Measurements from ENCODE around the gene CCDC170. TPM values are rescaled to one million over a fixed set of nuclear protein-coding genes. Genes with fewer than 3 reads are reported as not detected.

CCDC170 gene
- total RNA-seq, 5 donors from 2014 or later (not counting 1 experiment from before 2014, with no cell fraction given), result 0.07 to 0.32 TPM; not detected in 3

- Histone ChIP-seq H3K27ac (ENCODE audit: low read length) (no peak overlapping the region), H3K9me3 (no peaks in the 10 kb centered on the region), H3K36me3 (ENCODE audit: control insufficient read depth in 2 of 2, extremely low read depth in 1 of 2, insufficient read depth in 1 of 2, low read length in 1 of 2) (no peaks in the 10 kb centered on the region), H3K27me3 (replicated peaks in 1 of 2; ENCODE audit: control insufficient read depth in 2 of 2, extremely low read depth in 1 of 2, insufficient read depth in 2 of 2, low read length in 1 of 2) (peaks cover 0 to 3% of the 10 kb centered on the region in 2 experiments), H3K4me3 (ENCODE audit: control insufficient read depth in 1 of 2, extremely low read depth in 1 of 2, low read length in 1 of 2) (no peak overlapping the region), H3K4me1 (ENCODE audit: control insufficient read depth in 1 of 2, extremely low read depth in 1 of 2, insufficient read depth in 2 of 2, low read length in 2 of 2) (no peaks in the 10 kb centered on the region)
- ChIA-PET CTCF (interaction anchor here in 1 of 2 donors (0.7 kb wide), 2 partner anchors 98 to 357 kb away, joined by 3 to 4 read pairs; no protein-coding TSS in a partner anchor), POLR2A (no interaction called here)
- 80% methylated on average over 3 of the region's 5 CpGs for WGBS (ENCODE audit: insufficient coverage)
- H3K4me1 Mint-ChIP-seq, result no peaks in the 10 kb centered on the region
- H3K27me3 Mint-ChIP-seq, result peaks cover 3 to 6% of the 10 kb centered on the region in 2 donors
- no peak overlapping the region for H3K4me3 Mint-ChIP-seq
- no peak overlapping the region for H3K27ac Mint-ChIP-seq
- ATAC-seq (replicated peaks in 1 of 4) (no peak), DNase-seq (no peak)
- no peaks in the 10 kb centered on the region for H3K9me3 Mint-ChIP-seq
- H3K36me3 Mint-ChIP-seq, result no peaks in the 10 kb centered on the region
These were observed 137.3 kb downstream of the CCDC170 start for GRCh38 chr6:151630991-151631655.

- ChIA-PET POLR2A (no interaction called here), CTCF (no interaction called here)
- Histone ChIP-seq H3K4me1 (ENCODE audit: control insufficient read depth in 1 of 2, extremely low read depth in 1 of 2, insufficient read depth in 2 of 2, low read length in 2 of 2) (no peaks in the 10 kb centered on the region), H3K4me3 (ENCODE audit: control insufficient read depth in 1 of 2, extremely low read depth in 1 of 2, low read length in 1 of 2) (no peak overlapping the region), H3K27ac (ENCODE audit: low read length) (no peak overlapping the region), H3K9me3 (no peaks in the 10 kb centered on the region), H3K36me3 (ENCODE audit: control insufficient read depth in 2 of 2, extremely low read depth in 1 of 2, insufficient read depth in 1 of 2, low read length in 1 of 2) (no peaks in the 10 kb centered on the region), H3K27me3 (replicated peaks in 1 of 2; ENCODE audit: control insufficient read depth in 2 of 2, extremely low read depth in 1 of 2, insufficient read depth in 2 of 2, low read length in 1 of 2) (peaks cover 0 to 3% of the 10 kb centered on the region in 2 experiments)
- H3K4me1 Mint-ChIP-seq, result no peaks in the 10 kb centered on the region
- H3K36me3 Mint-ChIP-seq, result no peaks in the 10 kb centered on the region
- H3K9me3 Mint-ChIP-seq, result no peaks in the 10 kb centered on the region
- no peak for ATAC-seq (replicated peaks in 1 of 4)
- no peak overlapping the region for H3K27ac Mint-ChIP-seq
- no peak overlapping the region for H3K4me3 Mint-ChIP-seq
- no peak for DNase-seq
- WGBS (ENCODE audit: insufficient coverage), result no CpG with 5 or more reads among the region's 2 CpGs
- H3K27me3 Mint-ChIP-seq, result peaks cover 0 to 6% of the 10 kb centered on the region in 2 donors
These were observed 138.7 kb downstream of the CCDC170 start for GRCh38 chr6:151632415-151632987.

DNA sequence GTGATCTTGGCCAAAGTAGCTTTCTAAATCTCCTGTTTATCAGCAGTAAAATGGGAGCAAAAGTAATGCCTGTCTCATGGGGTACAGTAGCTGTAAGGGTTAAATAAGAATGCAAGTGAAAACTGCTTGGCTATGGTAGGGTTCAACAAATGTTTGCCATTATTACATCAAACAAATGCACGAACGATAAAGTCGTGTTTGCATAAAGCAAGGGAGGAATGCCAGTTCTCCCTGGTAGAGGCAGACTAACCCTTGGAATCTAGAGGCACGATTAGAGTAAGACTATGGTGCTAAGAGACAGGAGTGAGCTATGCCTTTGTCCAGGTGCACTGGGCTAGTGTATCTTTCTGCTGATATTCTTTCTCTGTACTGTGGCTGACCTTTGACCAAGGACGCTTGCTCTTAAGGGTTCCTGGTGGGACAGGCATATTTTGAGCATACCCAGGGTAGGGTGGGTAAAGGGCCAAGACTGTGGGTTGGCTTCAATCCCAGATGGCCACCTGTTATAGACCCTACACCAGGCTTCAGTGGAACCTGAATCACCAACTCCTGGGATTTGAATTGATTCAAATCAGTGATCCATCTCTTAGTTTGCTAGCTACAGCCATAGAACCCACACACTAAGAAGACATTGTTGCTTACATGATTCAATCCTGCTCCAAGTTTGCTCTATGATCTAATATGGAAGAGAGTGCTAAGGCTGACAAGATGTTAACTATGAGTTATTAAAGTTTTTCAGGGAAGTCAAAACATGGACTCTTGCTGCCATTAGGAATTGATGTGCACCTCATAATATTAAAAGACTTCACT, 139.9 kb downstream of the CCDC170 start:
- peaks cover 0 to 3% (median 0%) of the 10 kb centered on the region in 3 donors for H3K9me3 Mint-ChIP-seq
- Histone ChIP-seq H3K27me3 (replicated peaks in 1 of 2; ENCODE audit: control insufficient read depth in 2 of 2, extremely low read depth in 1 of 2, insufficient read depth in 2 of 2, low read length in 1 of 2) (peaks cover 0 to 3% of the 10 kb centered on the region in 2 experiments), H3K27ac (ENCODE audit: low read length) (no peak overlapping the region), H3K36me3 (ENCODE audit: control insufficient read depth in 2 of 2, extremely low read depth in 1 of 2, insufficient read depth in 1 of 2, low read length in 1 of 2) (no peaks in the 10 kb centered on the region), H3K4me3 (ENCODE audit: control insufficient read depth in 1 of 2, extremely low read depth in 1 of 2, low read length in 1 of 2) (no peak overlapping the region), H3K9me3 (no peaks in the 10 kb centered on the region), H3K4me1 (ENCODE audit: control insufficient read depth in 1 of 2, extremely low read depth in 1 of 2, insufficient read depth in 2 of 2, low read length in 2 of 2) (no peaks in the 10 kb centered on the region)
- peaks cover 6% of the 10 kb centered on the region in 2 donors for H3K27me3 Mint-ChIP-seq
- no peak for DNase-seq
- H3K4me1 Mint-ChIP-seq, result no peaks in the 10 kb centered on the region
- ChIA-PET POLR2A (no interaction called here), CTCF (no interaction called here)
- H3K36me3 Mint-ChIP-seq, result no peaks in the 10 kb centered on the region
- no peak overlapping the region for H3K4me3 Mint-ChIP-seq
- no peak for ATAC-seq (replicated peaks in 1 of 4)
- WGBS (ENCODE audit: insufficient coverage), result 92% methylated on average over 3 of the region's 5 CpGs
- H3K27ac Mint-ChIP-seq, result no peak overlapping the region

- H3K27ac Mint-ChIP-seq, result no peak overlapping the region
- no CpG with 5 or more reads among the region's 3 CpGs for WGBS (ENCODE audit: insufficient coverage)
- H3K4me3 Mint-ChIP-seq, result no peak overlapping the region
- peaks cover 6% of the 10 kb centered on the region in 2 donors for H3K27me3 Mint-ChIP-seq
- no peak overlapping the region for H3K27ac ChIP-seq (ENCODE audit: low read length)
- peaks cover 0 to 3% (median 0%) of the 10 kb centered on the region in 3 donors for H3K9me3 Mint-ChIP-seq
- DNase-seq, result no peak
- no peaks in the 10 kb centered on the region for H3K9me3 ChIP-seq
- ChIA-PET CTCF (no interaction called here), POLR2A (no interaction called here)
- no peak for ATAC-seq (replicated peaks in 1 of 4)
- H3K36me3 ChIP-seq (ENCODE audit: control insufficient read depth in 2 of 2, extremely low read depth in 1 of 2, insufficient read depth in 1 of 2, low read length in 1 of 2), result no peaks in the 10 kb centered on the region
- H3K4me1 Mint-ChIP-seq, result no peaks in the 10 kb centered on the region
- peaks cover 0 to 3% of the 10 kb centered on the region in 2 experiments for H3K27me3 ChIP-seq (replicated peaks in 1 of 2; ENCODE audit: control insufficient read depth in 2 of 2, extremely low read depth in 1 of 2, insufficient read depth in 2 of 2, low read length in 1 of 2)
- H3K4me3 ChIP-seq (ENCODE audit: control insufficient read depth in 1 of 2, extremely low read depth in 1 of 2, low read length in 1 of 2), result no peak overlapping the region
- H3K4me1 ChIP-seq (ENCODE audit: control insufficient read depth in 1 of 2, extremely low read depth in 1 of 2, insufficient read depth in 2 of 2, low read length in 2 of 2), result no peaks in the 10 kb centered on the region
- H3K36me3 Mint-ChIP-seq, result no peaks in the 10 kb centered on the region
These were observed 140.5 kb downstream of the CCDC170 start for GRCh38 chr6:151634336-151634720.

DNA sequence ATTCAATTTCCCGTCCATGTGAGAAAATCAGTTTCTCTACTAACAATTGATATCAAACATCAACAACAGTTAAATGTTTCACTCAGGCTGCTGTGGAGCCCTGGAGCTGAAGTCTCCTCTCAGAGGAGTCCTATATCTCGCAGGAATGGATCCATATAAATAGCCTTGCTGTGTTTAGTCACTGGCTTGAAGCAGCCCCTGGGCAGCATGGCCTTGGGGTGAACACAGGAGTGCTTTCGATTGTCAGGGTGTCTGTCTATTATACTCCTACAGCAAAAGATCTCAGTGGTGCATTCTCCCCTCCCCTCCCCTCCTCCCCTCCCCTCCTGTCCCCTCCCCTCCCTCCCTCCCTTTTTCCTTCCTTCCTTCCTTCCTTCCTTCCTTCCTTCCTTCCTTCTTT, 141.9 kb downstream of the CCDC170 start:
- Mint-ChIP-seq H3K27me3 (peaks cover 4 to 6% of the 10 kb centered on the region in 2 donors), H3K36me3 (no peaks in the 10 kb centered on the region), H3K4me3 (no peak overlapping the region), H3K4me1 (no peaks in the 10 kb centered on the region), H3K27ac (no peak overlapping the region), H3K9me3 (peaks cover 0 to 6% (median 0%) of the 10 kb centered on the region in 3 donors)
- H3K9me3 ChIP-seq, result no peaks in the 10 kb centered on the region
- H3K27me3 ChIP-seq (replicated peaks in 1 of 2; ENCODE audit: control insufficient read depth in 2 of 2, extremely low read depth in 1 of 2, insufficient read depth in 2 of 2, low read length in 1 of 2), result no peaks in the 10 kb centered on the region
- no peaks in the 10 kb centered on the region for H3K4me1 ChIP-seq (ENCODE audit: control insufficient read depth in 1 of 2, extremely low read depth in 1 of 2, insufficient read depth in 2 of 2, low read length in 2 of 2)
- no peaks in the 10 kb centered on the region for H3K36me3 ChIP-seq (ENCODE audit: control insufficient read depth in 2 of 2, extremely low read depth in 1 of 2, insufficient read depth in 1 of 2, low read length in 1 of 2)
- ATAC-seq (replicated peaks in 1 of 4), result no peak
- H3K27ac ChIP-seq (ENCODE audit: low read length), result no peak overlapping the region
- no peak for DNase-seq
- no peak overlapping the region for H3K4me3 ChIP-seq (ENCODE audit: control insufficient read depth in 1 of 2, extremely low read depth in 1 of 2, low read length in 1 of 2)
- CTCF ChIA-PET, result no interaction called here
- POLR2A ChIA-PET, result no interaction called here
- WGBS (ENCODE audit: insufficient coverage), result 88% methylated on average over 1 of the region's 3 CpGs

- Mint-ChIP-seq H3K27ac (no peak overlapping the region), H3K4me1 (no peaks in the 10 kb centered on the region), H3K4me3 (no peak overlapping the region), H3K27me3 (peaks cover 6 to 7% of the 10 kb centered on the region in 2 donors), H3K36me3 (no peaks in the 10 kb centered on the region), H3K9me3 (peaks cover 0 to 6% (median 0%) of the 10 kb centered on the region in 3 donors)
- no peak for DNase-seq
- H3K27me3 ChIP-seq (replicated peaks in 1 of 2; ENCODE audit: control insufficient read depth in 2 of 2, extremely low read depth in 1 of 2, insufficient read depth in 2 of 2, low read length in 1 of 2), result no peaks in the 10 kb centered on the region
- ATAC-seq (replicated peaks in 1 of 4), result no peak
- no peak overlapping the region for H3K4me3 ChIP-seq (ENCODE audit: control insufficient read depth in 1 of 2, extremely low read depth in 1 of 2, low read length in 1 of 2)
- H3K4me1 ChIP-seq (ENCODE audit: control insufficient read depth in 1 of 2, extremely low read depth in 1 of 2, insufficient read depth in 2 of 2, low read length in 2 of 2), result no peaks in the 10 kb centered on the region
- no peaks in the 10 kb centered on the region for H3K9me3 ChIP-seq
- POLR2A ChIA-PET, result interaction anchor here in 1 of 2 donors (0.7 kb wide), 1 partner anchor 731 kb away, joined by 8 read pairs; no protein-coding TSS in a partner anchor
- WGBS (ENCODE audit: insufficient coverage), result no CpG with 5 or more reads among the region's 3 CpGs
- CTCF ChIA-PET, result no interaction called here
- no peak overlapping the region for H3K27ac ChIP-seq (ENCODE audit: low read length)
- H3K36me3 ChIP-seq (ENCODE audit: control insufficient read depth in 2 of 2, extremely low read depth in 1 of 2, insufficient read depth in 1 of 2, low read length in 1 of 2), result no peaks in the 10 kb centered on the region
These were observed 144.0 kb downstream of the CCDC170 start for GRCh38 chr6:151637814-151638213.

Measured in T-cell (primary cell).